ENCODE measurements around the gene LMF1. TPM values are rescaled to one million over a fixed set of nuclear protein-coding genes. Genes with fewer than 3 reads are reported as not detected.

LMF1 gene
- total RNA-seq, 2 donors from 2014 or later, result 86.1 to 87.5 TPM

DNA sequence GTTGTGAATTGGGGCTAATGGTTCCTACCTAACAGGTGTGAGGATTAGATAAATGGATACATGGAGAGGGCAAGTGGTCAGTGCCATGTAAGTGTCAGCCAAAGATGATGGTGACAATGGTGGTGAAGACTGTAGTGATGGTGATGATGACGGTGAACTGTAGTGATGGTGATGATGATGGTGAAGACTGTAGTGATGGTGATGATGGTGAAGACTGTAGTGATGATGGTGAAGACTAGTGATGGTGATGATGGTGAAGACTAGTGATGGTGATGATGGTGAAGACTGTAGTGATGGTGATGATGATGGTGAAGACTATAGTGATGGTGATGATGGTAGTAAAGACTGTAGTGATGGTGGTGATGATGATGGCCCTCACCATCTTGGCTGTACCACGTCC is 152.2 kb downstream of the LMF1 start:
- H3K4me1 ChIP-seq (replicated peaks), result no peaks in the 10 kb centered on the region
- 85% methylated on average over 2 of the region's 2 CpGs for WGBS
- no peak for DNase-seq (ENCODE audit: low spot score)
- H3K27me3 ChIP-seq (replicated peaks; ENCODE audit: insufficient read depth), result peaks cover 15% of the 10 kb centered on the region
- H3K9me3 ChIP-seq, result no peaks in the 10 kb centered on the region
- TF ChIP-seq POLR2A (IDR thresholded peaks at IDR 0.05), result no peak
- TF ChIP-seq POLR2AphosphoS5 (IDR thresholded peaks at IDR 0.05), result no peak
- TF ChIP-seq, protein P1, sequence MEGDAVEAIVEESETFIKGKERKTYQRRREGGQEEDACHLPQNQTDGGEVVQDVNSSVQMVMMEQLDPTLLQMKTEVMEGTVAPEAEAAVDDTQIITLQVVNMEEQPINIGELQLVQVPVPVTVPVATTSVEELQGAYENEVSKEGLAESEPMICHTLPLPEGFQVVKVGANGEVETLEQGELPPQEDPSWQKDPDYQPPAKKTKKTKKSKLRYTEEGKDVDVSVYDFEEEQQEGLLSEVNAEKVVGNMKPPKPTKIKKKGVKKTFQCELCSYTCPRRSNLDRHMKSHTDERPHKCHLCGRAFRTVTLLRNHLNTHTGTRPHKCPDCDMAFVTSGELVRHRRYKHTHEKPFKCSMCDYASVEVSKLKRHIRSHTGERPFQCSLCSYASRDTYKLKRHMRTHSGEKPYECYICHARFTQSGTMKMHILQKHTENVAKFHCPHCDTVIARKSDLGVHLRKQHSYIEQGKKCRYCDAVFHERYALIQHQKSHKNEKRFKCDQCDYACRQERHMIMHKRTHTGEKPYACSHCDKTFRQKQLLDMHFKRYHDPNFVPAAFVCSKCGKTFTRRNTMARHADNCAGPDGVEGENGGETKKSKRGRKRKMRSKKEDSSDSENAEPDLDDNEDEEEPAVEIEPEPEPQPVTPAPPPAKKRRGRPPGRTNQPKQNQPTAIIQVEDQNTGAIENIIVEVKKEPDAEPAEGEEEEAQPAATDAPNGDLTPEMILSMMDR (IDR thresholded peaks at IDR 0.05), result no peak
- intact Hi-C loops (cut with DNase I), result no loop called here
- H3K36me3 ChIP-seq, result no peaks in the 10 kb centered on the region
- H3K27ac ChIP-seq, result no peak overlapping the region
- H3K4me3 ChIP-seq, result no peak overlapping the region

DNA sequence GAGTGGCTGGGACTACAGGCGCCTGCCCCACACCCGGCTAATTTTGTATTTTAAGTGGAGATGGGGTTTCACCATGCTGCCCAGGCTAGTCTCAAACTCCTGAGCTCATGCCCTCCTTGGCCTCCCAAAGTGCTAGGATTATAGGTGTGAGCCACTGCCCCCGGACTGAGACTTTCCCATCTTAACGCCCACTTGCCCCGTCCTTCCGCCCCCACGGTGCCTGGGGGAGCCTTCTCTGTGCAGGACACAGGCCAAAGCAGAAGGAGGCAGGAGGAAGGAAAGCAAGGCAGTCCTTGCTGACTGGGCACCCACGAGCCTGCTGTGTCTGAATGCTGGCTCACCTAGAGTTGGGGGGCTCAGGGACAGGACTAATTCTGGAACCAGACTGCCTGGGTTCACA is 152.7 kb downstream of the LMF1 start:
- Histone ChIP-seq H3K27me3 (replicated peaks; ENCODE audit: insufficient read depth) (peaks cover 15% of the 10 kb centered on the region), H3K9me3 (no peaks in the 10 kb centered on the region), H3K4me3 (no peak overlapping the region), H3K27ac (no peak overlapping the region), H3K4me1 (replicated peaks) (no peaks in the 10 kb centered on the region), H3K36me3 (no peaks in the 10 kb centered on the region)
- intact Hi-C loops (cut with DNase I), result no loop called here
- no peak for DNase-seq (ENCODE audit: low spot score)
- 85% methylated on average over 8 of the region's 8 CpGs for WGBS
- TF ChIP-seq, protein P1 (IDR thresholded peaks at IDR 0.05), result no peak
- TF ChIP-seq POLR2A (IDR thresholded peaks at IDR 0.05) (no peak), POLR2AphosphoS5 (IDR thresholded peaks at IDR 0.05) (no peak)

DNA sequence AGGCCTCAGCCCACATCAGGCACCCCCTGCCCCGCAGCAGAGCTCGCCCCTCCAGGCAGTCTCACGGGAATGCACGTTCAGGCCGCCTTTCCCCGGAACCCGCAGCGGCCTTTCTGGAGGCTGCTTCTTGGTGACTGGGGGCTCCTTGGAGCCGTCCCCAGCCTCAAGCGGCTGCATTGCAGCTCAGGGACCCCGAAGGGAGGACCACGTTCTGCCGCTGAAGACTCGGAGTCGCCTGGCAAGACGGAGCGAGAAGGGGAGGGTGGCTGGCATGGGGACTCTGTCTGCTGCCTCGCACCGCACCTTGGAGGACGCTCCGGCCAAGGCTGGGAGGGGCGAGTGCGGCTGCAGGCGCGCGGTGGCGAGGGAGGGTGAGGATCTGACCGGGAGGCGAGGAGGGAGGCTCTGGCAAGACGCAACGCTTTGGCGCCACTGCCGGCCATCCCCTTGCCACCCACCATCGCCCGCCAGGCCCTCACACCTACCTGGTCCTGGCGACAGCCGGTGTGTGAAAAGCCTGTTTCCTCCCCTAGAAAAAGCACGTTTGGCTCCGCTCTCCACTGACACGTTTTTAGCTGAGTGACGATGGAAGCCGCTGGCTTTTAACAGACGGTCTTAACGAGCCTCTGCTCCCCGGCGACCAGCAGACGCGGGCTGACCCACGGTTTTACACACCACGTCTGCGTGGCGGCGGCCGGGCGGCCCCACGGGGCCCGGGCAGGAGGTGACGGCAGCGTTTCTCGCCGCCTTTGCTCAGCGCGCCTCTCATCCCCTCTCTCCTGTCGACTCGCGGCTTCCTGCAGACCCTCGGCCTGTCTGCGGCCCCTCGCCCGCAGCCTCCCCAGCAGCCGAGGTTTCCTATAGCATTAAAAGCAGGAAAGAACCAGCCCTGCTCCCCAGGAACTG is 153.5 kb downstream of the LMF1 start:
- Histone ChIP-seq H3K4me1 (replicated peaks) (no peaks in the 10 kb centered on the region), H3K27me3 (replicated peaks; ENCODE audit: insufficient read depth) (peaks cover 15% of the 10 kb centered on the region), H3K27ac (no peak overlapping the region), H3K36me3 (no peaks in the 10 kb centered on the region), H3K4me3 (no peak overlapping the region), H3K9me3 (no peaks in the 10 kb centered on the region)
- TF ChIP-seq POLR2A (IDR thresholded peaks at IDR 0.05) (no peak), POLR2AphosphoS5 (IDR thresholded peaks at IDR 0.05) (no peak)
- TF ChIP-seq, protein P1 (IDR thresholded peaks at IDR 0.05), result no peak
- intact Hi-C loops (cut with DNase I), result loop anchor here (2.0 kb wide), 1 partner anchor 284 kb away; no protein-coding TSS in a partner anchor
- DNase-seq (ENCODE audit: low spot score), result no peak
- WGBS, result 65% methylated on average over 71 of the region's 71 CpGs

DNA sequence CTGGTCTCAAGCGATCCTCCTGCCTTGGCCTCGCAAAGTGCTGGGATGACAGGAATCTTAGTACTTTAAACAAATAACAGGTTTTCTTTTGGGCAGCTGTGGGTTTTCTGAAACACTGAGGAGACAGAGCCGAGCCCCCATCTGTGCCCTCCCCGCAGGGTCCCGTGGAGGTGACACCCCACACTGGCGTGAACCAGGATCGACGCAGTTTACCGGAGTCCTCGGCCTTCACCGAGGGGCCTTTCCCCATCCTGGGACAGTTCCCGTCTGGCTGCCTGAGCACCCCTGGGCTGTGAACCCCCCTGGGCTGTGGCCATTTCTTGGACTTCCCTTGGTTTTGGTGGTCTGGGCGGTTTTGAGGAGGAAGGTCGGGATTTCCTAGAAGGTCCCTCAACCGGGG is 154.9 kb downstream of the LMF1 start:
- no peaks in the 10 kb centered on the region for H3K4me1 ChIP-seq (replicated peaks)
- no peak for DNase-seq (ENCODE audit: low spot score)
- H3K27ac ChIP-seq, result no peak overlapping the region
- TF ChIP-seq POLR2AphosphoS5 (IDR thresholded peaks at IDR 0.05) (no peak), POLR2A (IDR thresholded peaks at IDR 0.05) (no peak)
- TF ChIP-seq, protein P1 (IDR thresholded peaks at IDR 0.05), result no peak
- peaks cover 15% of the 10 kb centered on the region for H3K27me3 ChIP-seq (replicated peaks; ENCODE audit: insufficient read depth)
- H3K36me3 ChIP-seq, result no peaks in the 10 kb centered on the region
- H3K9me3 ChIP-seq, result no peaks in the 10 kb centered on the region
- no peak overlapping the region for H3K4me3 ChIP-seq
- intact Hi-C loops (cut with DNase I), result loop anchor here (2.0 kb wide), 1 partner anchor 285 kb away; no protein-coding TSS in a partner anchor
- WGBS, result 94% methylated on average over 15 of the region's 15 CpGs

DNA sequence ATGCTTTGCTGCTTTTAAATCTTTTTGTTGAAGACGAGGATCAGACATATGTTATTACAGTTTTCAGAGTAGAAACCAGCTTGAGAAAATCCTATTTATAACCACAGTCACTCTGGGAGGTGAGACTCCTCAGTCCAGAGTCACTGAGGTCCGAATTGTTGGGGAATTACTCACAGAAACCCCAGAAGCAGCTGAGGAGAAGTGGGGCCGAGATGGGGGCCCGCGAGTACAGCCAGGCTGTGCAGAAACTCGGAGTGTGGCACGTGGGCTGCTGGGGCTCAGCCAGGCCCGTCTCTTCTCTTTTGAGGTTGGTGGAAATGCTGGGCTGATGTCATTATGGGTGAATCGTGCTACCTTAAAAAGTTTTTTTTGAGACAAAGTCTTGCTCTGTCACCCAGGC is 155.8 kb downstream of the LMF1 start:
- no peak overlapping the region for H3K27ac ChIP-seq
- no peaks in the 10 kb centered on the region for H3K36me3 ChIP-seq
- DNase-seq (ENCODE audit: low spot score), result no peak
- TF ChIP-seq POLR2A (IDR thresholded peaks at IDR 0.05) (no peak), POLR2AphosphoS5 (IDR thresholded peaks at IDR 0.05) (no peak)
- TF ChIP-seq, protein P1 (IDR thresholded peaks at IDR 0.05), result no peak
- peaks cover 13% of the 10 kb centered on the region for H3K27me3 ChIP-seq (replicated peaks; ENCODE audit: insufficient read depth)
- intact Hi-C loops (cut with DNase I), result no loop called here
- no peaks in the 10 kb centered on the region for H3K9me3 ChIP-seq
- 80% methylated on average over 9 of the region's 9 CpGs for WGBS
- no peak overlapping the region for H3K4me3 ChIP-seq
- H3K4me1 ChIP-seq (replicated peaks), result no peaks in the 10 kb centered on the region

Data from prostate gland (tissue), 2 donors.